HCT116 (cell line): ENCODE results near the gene KIR2DL1. TPM values are rescaled to one million over a fixed set of nuclear protein-coding genes. Genes with fewer than 3 reads are reported as not detected.

Experiments
- ATAC-seq: fragments of 200-7000 bp; cut with Tn5 transposase; 2 replicates; pipeline ENCODE4 v1.9.1; 2020; ENCODE audit warnings: mild to moderate bottlenecking, moderate library complexity
- BruUV-seq: library from RNA; stranded (reverse); fragments of 400-500 nt; replicated peaks from 2 replicates; lab custom pipeline; 2021; lab: Mats Ljungman, UMichigan
- CTCF ChIA-PET: fragments of 300-600 bp; sonication (Branson Sonifier 250); formaldehyde crosslinking; loops from one replicate; lab custom pipeline; 2021; ENCODE audit warnings: antibody characterized with exemption; lab: Charles Lee
- POLR2A ChIA-PET: fragments of 300-600, 350-600 bp; sonication (Branson Sonifier 250); formaldehyde crosslinking; loops from one replicate; lab custom pipeline; 2021; ENCODE audit warnings: antibody characterized with exemption; lab: Charles Lee
- RAD21 ChIA-PET, 2 experiments: fragments of 300-600 bp; sonication (Branson Sonifier 250); formaldehyde crosslinking; loops; one replicate each; lab custom pipeline; 2023; ENCODE audit warnings: low total read pairs in 2 of 2; ENCODE audit not compliant: uncharacterized antibody in 2 of 2, unreplicated experiment in 2 of 2, low non-redundant PET in 1 of 2; lab: Charles Lee
- DNase-seq: peaks from one replicate; pipeline ENCODE4 v3.0.0-alpha.2; 2010; ENCODE audit warnings: low read depth, low spot score
- H2AFZ ChIP-seq: fragments of 200-600 bp; shearing (Covaris generic), sonication (generic); 2 replicates; pipeline ENCODE4 v1.6.1; 2017; ENCODE audit warnings: low read depth, mixed run types, mixed read lengths, antibody characterized with exemption, low read length; ENCODE audit not compliant: poor library complexity, severe bottlenecking
- H3K27ac ChIP-seq: 2 replicates; pipeline ENCODE4 v1.5.1; 2012; ENCODE audit warnings: low read depth, low read length
- H3K27me3 ChIP-seq: fragments of 200-600 bp; sonication (generic); 2 replicates; pipeline ENCODE4 v1.6.1; 2016; ENCODE audit warnings: mixed run types, low read length, mixed read lengths; ENCODE audit not compliant: insufficient read depth
- H3K36me3 ChIP-seq, 2 experiments: fragments of 200-500 bp in 1 of 2; fragments of 200-600 bp in 1 of 2; sonication (Bioruptor generic) in 1 of 2; sonication (generic) in 1 of 2; 2 replicates each; pipeline versions ENCODE4 v1.5.1 to v1.6.1; 2014 to 2016; ENCODE audit warnings: low read length in 2 of 2, inconsistent platforms in 1 of 2, mixed read lengths in 1 of 2, mixed run types in 1 of 2; ENCODE audit not compliant: insufficient read depth in 2 of 2, control insufficient read depth in 1 of 2
- H3K4me1 ChIP-seq, 2 experiments: fragments of 200-600 bp in 1 of 2; sonication (generic) in 1 of 2; 2 replicates each; pipeline versions ENCODE4 v1.5.1 to v1.6.1; 2012 to 2017; ENCODE audit warnings: low read length in 2 of 2, inconsistent platforms in 1 of 2, mild to moderate bottlenecking in 1 of 2, mixed read lengths in 1 of 2, mixed run types in 1 of 2, moderate library complexity in 1 of 2; ENCODE audit not compliant: insufficient read depth in 2 of 2, control insufficient read depth in 1 of 2
- H3K4me2 ChIP-seq: fragments of 200-600 bp; sonication (generic); 2 replicates; pipeline ENCODE4 v1.6.1; 2017; ENCODE audit warnings: mixed run types, low read length, mixed read lengths
- H3K4me3 ChIP-seq, 2 experiments: fragments of 200-600 bp in 1 of 2; sonication (generic) in 1 of 2; replicated peaks in 1 of 2; 2 replicates each; pipeline ENCODE4 v1.5.1; 2011 to 2016; ENCODE audit warnings: low read length in 2 of 2, control low read depth in 1 of 2, low read depth in 1 of 2, mild to moderate bottlenecking in 1 of 2, mixed read lengths in 1 of 2, mixed run types in 1 of 2
- H3K79me2 ChIP-seq: fragments of 200-600 bp; sonication (generic); 2 replicates; pipeline ENCODE4 v1.6.1; 2017; ENCODE audit warnings: mild to moderate bottlenecking, mixed run types, low read length, moderate library complexity, mixed read lengths; ENCODE audit not compliant: insufficient read depth
- H3K9ac ChIP-seq: fragments of 200-600 bp; sonication (generic); 2 replicates; pipeline ENCODE4 v1.6.1; 2016; ENCODE audit warnings: low read length, mixed read lengths
- H3K9me2 ChIP-seq: fragments of 200-600 bp; sonication (generic), shearing (Covaris generic); 2 replicates; pipeline ENCODE4 v1.6.1; 2017; ENCODE audit warnings: mixed run types, mild to moderate bottlenecking, moderate library complexity; ENCODE audit not compliant: insufficient read depth
- H3K9me3 ChIP-seq, 2 experiments: fragments of 200-500 bp in 1 of 2; fragments of 200-600 bp in 1 of 2; sonication (Bioruptor generic) in 1 of 2; sonication (generic) in 1 of 2; 2 replicates each; pipeline ENCODE4 v1.6.1; 2014 to 2017; ENCODE audit warnings: low read length in 2 of 2, mixed read lengths in 2 of 2, inconsistent platforms in 1 of 2, low read depth in 1 of 2, mild to moderate bottlenecking in 1 of 2, mixed run types in 1 of 2, moderate library complexity in 1 of 2; ENCODE audit not compliant: control insufficient read depth in 1 of 2, insufficient read depth in 1 of 2
- H4K20me1 ChIP-seq: fragments of 200-600 bp; sonication (generic), shearing (Covaris generic); 2 replicates; pipeline ENCODE4 v1.6.1; 2017; ENCODE audit warnings: mixed run types, mild to moderate bottlenecking, moderate library complexity; ENCODE audit not compliant: insufficient read depth
- CTCF ChIP-seq, 3 experiments: fragments of 200-600 bp in 1 of 3; sonication (generic) in 1 of 3; IDR thresholded peaks in 2 of 3; conservative IDR thresholded peaks in 1 of 3; 2 replicates each; pipeline ENCODE4 v1.5.1; 2012 to 2017; ENCODE audit warnings: low read depth in 2 of 3, low read length in 2 of 3, antibody characterized with exemption in 1 of 3, borderline replicate concordance in 1 of 3, control low read depth in 1 of 3, mild to moderate bottlenecking in 1 of 3, mixed read lengths in 1 of 3, mixed run types in 1 of 3, moderate library complexity in 1 of 3; ENCODE audit not compliant: insufficient read depth in 1 of 3
- EGR1 ChIP-seq: IDR thresholded peaks from 2 replicates; pipeline ENCODE4 v1.6.1; 2012; ENCODE audit warnings: low read depth
- ELF1 ChIP-seq: IDR thresholded peaks from 2 replicates; pipeline ENCODE4 v1.6.1; 2012; ENCODE audit warnings: low read depth, borderline replicate concordance
- EZH2 ChIP-seq: fragments of 200-600 bp; sonication (generic); IDR thresholded peaks from 2 replicates; pipeline ENCODE4 v1.6.1; 2017; ENCODE audit warnings: antibody characterized with exemption, mixed run types
- EZH2phosphoT487 ChIP-seq: fragments of 200-600 bp; IDR thresholded peaks from 2 replicates; pipeline ENCODE4 v1.6.1; 2018; ENCODE audit warnings: antibody characterized with exemption, borderline replicate concordance
- FOSL1 ChIP-seq: IDR thresholded peaks from 2 replicates; pipeline ENCODE4 v1.6.1; 2012; ENCODE audit warnings: low read depth
- JUND ChIP-seq: IDR thresholded peaks from 2 replicates; pipeline ENCODE4 v1.6.1; 2012
- MAX ChIP-seq: IDR thresholded peaks from 2 replicates; pipeline ENCODE4 v1.6.1; 2012
- POLR2A ChIP-seq: IDR thresholded peaks from 2 replicates; pipeline ENCODE4 v1.7.0; 2011; ENCODE audit warnings: borderline replicate concordance; ENCODE audit not compliant: insufficient read depth, insufficient read length; ENCODE audit errors: extremely low read depth
- POLR2AphosphoS5 ChIP-seq: IDR thresholded peaks from 2 replicates; pipeline ENCODE4 v1.6.1; 2011; ENCODE audit warnings: mild to moderate bottlenecking, low read depth, low read length, moderate library complexity
- RAD21 ChIP-seq: IDR thresholded peaks from 2 replicates; pipeline ENCODE4 v1.6.1; 2012; ENCODE audit warnings: low read depth, mild to moderate bottlenecking
- REST ChIP-seq: IDR thresholded peaks from 2 replicates; pipeline ENCODE4 v1.6.1; 2012; ENCODE audit warnings: low read depth
- SIN3A ChIP-seq: IDR thresholded peaks from 2 replicates; pipeline ENCODE4 v1.6.1; 2012; ENCODE audit warnings: low read depth
- SP1 ChIP-seq: IDR thresholded peaks from 2 replicates; pipeline ENCODE4 v1.6.1; 2012; ENCODE audit warnings: low read depth
- SRF ChIP-seq: IDR thresholded peaks from 2 replicates; pipeline ENCODE4 v1.6.1; 2012; ENCODE audit warnings: low read depth
- TCF7L2 ChIP-seq: IDR thresholded peaks from 2 replicates; pipeline ENCODE4 v1.7.0; 2011; ENCODE audit warnings: borderline replicate concordance, inconsistent platforms; ENCODE audit not compliant: insufficient read depth, insufficient read length; ENCODE audit errors: extremely low read depth
- YY1 ChIP-seq: IDR thresholded peaks from 2 replicates; pipeline ENCODE4 v1.6.1; 2011; ENCODE audit warnings: low read length, low read depth, moderate library complexity, mild to moderate bottlenecking; ENCODE audit not compliant: insufficient replicate concordance; ENCODE audit errors: extremely low read depth
- ZBTB33 ChIP-seq: IDR thresholded peaks from 2 replicates; pipeline ENCODE4 v1.6.1; 2011; ENCODE audit warnings: mild to moderate bottlenecking, low read length, moderate library complexity; ENCODE audit not compliant: insufficient replicate concordance; ENCODE audit errors: extremely low read depth
- ZFX ChIP-seq: fragments of 450-650 bp; IDR thresholded peaks from 2 replicates; pipeline ENCODE4 v1.6.1; 2017
- intact Hi-C: fragments of 100-400 bp; cut with micrococcal nuclease; formaldehyde crosslinking; loops from 2 replicates; pipeline ENCODE4 v1.10.0; 2022
- total RNA-seq: library from RNA; stranded (reverse); gene quantifications from one replicate; pipeline ENCODE4 v1.2.1, GENCODE V29; 2021; ENCODE audit not compliant: unreplicated experiment

Gene KIR2DL1
- total RNA-seq, 1 experiment from 2014 or later = not detected

GRCh38 chr19:54728167-54728566 is 41.4 kb upstream of the KIR2DL1 start:
- peaks cover 26% of the 10 kb centered on the region for H3K27me3 ChIP-seq
- H3K4me3 ChIP-seq = no peak overlapping the region
- no peak overlapping the region for H3K27ac ChIP-seq
- TF ChIP-seq POLR2A = no peak
- TF ChIP-seq CTCF (IDR thresholded peaks at IDR 0.05 in 2 of 3, conservative IDR thresholded peaks at IDR 0.05 in 1 of 3; ENCODE audit: borderline replicate concordance in 1 of 3, insufficient read depth in 1 of 3, low read depth in 2 of 3, low read length in 2 of 3) = no peak
- no peak for TF ChIP-seq REST
- TF ChIP-seq SP1 = no peak
- no peak for TF ChIP-seq FOSL1
- no peak for TF ChIP-seq EZH2phosphoT487
- no peak for TF ChIP-seq POLR2AphosphoS5
- TF ChIP-seq EZH2 = no peak
- TF ChIP-seq ZFX = no peak
- TF ChIP-seq SIN3A = no peak
- TF ChIP-seq SRF = no peak
- TF ChIP-seq TCF7L2 = no peak
- TF ChIP-seq RAD21 = no peak
- no peak for TF ChIP-seq MAX
- TF ChIP-seq EGR1 = no peak
- TF ChIP-seq ELF1 = no peak
- no peak for TF ChIP-seq YY1
- no peak for TF ChIP-seq JUND
- TF ChIP-seq ZBTB33 = no peak
- no peak overlapping the region for H3K4me2 ChIP-seq
- H3K4me1 ChIP-seq = no peaks in the 10 kb centered on the region
- no TSS peak for BruUV-seq
- no peak for DNase-seq
- ChIA-PET CTCF (no interaction called here), RAD21 (no interaction called here), POLR2A (no interaction called here)
- H3K9me2 ChIP-seq = no peaks in the 10 kb centered on the region
- H3K9me3 ChIP-seq = no peaks in the 10 kb centered on the region
- intact Hi-C loops = no loop called here
- H3K36me3 ChIP-seq = no peaks in the 10 kb centered on the region
- no peaks in the 10 kb centered on the region for H3K79me2 ChIP-seq
- no peak overlapping the region for H3K9ac ChIP-seq
- ATAC-seq = no peak
- H4K20me1 ChIP-seq = no peaks in the 10 kb centered on the region
- H2AFZ ChIP-seq = no peak overlapping the region
